K562 (cell line): ENCODE data around the gene MXRA7. TPM values are rescaled to one million over a fixed set of nuclear protein-coding genes. Genes with fewer than 3 reads are reported as not detected.

ENCODE experiments used
- ATAC-seq: fragments of 200-7000 bp; cut with Tn5 transposase; 3 replicates; pipeline ENCODE4 v1.9.1; 2020; ENCODE audit warnings: moderate library complexity
- BruUV-seq: library from RNA; stranded (reverse); fragments of 400-500 nt; replicated peaks from 2 replicates; lab custom pipeline; 2021; lab: Mats Ljungman, UMichigan
- CTCF ChIA-PET: fragments of 300-600 bp; formaldehyde crosslinking; extraction: SDS; loops from one replicate; lab custom pipeline; 2021; ENCODE audit warnings: low intra/inter-chr PET ratio; lab: Yijun Ruan, JAX
- POLR2A ChIA-PET: fragments of 300-600, 350-650 bp; sonication (Branson Sonifier 250); formaldehyde crosslinking; extraction: SDS; loops from one replicate; lab custom pipeline; 2021; ENCODE audit warnings: antibody characterized with exemption, inconsistent platforms; lab: Yijun Ruan, JAX
- DNase-seq, 4 experiments: peaks; one replicate each; pipeline versions ENCODE4 v3.0.0 to v3.0.0-alpha.2; 2011 to 2018; ENCODE audit warnings: low spot score in 3 of 4, mixed read lengths in 3 of 4; ENCODE audit errors: extremely low read depth in 1 of 4
- FAIRE-seq: peaks from 2 replicates; lab custom pipeline; 2011; peaks lifted over from hg19 to GRCh38; lab: Jason Lieb, UNC
- H2AFZ ChIP-seq: 2 replicates; pipeline ENCODE4 v1.6.0; 2011; ENCODE audit warnings: low read depth, low read length, control low read depth, inconsistent platforms
- H3K27ac ChIP-seq: fragments of 200-600 bp; 3 replicates; pipeline ENCODE4 v1.8.0; 2011; ENCODE audit warnings: low read depth, mild to moderate bottlenecking, control low read depth, inconsistent platforms, low read length, moderate library complexity, mixed read lengths; ENCODE audit errors: extremely low read depth
- H3K27me3 ChIP-seq, 2 experiments: fragments of 300-600 bp in 1 of 2; 2 replicates in 1 of 2; 3 replicates in 1 of 2; pipeline versions ENCODE4 v1.6.0 to v1.8.0; 2011; ENCODE audit warnings: inconsistent platforms in 2 of 2, low read length in 2 of 2, mild to moderate bottlenecking in 1 of 2, mixed read lengths in 1 of 2, moderate library complexity in 1 of 2; ENCODE audit not compliant: control insufficient read depth in 2 of 2, insufficient read depth in 2 of 2
- H3K36me3 ChIP-seq: fragments of 300-600 bp; 3 replicates; pipeline ENCODE4 v1.8.0; 2011; ENCODE audit warnings: mild to moderate bottlenecking, low read length, inconsistent platforms; ENCODE audit not compliant: control insufficient read depth, insufficient read depth
- H3K4me1 ChIP-seq, 2 experiments: fragments of 200-600 bp in 1 of 2; replicated peaks in 1 of 2; 2 replicates in 1 of 2; 3 replicates in 1 of 2; pipeline versions ENCODE4 v1.5.1 to v1.8.0; 2011; ENCODE audit warnings: inconsistent platforms in 2 of 2, low read length in 2 of 2, mild to moderate bottlenecking in 1 of 2, mixed read lengths in 1 of 2, moderate library complexity in 1 of 2; ENCODE audit not compliant: control insufficient read depth in 2 of 2, insufficient read depth in 2 of 2
- H3K4me2 ChIP-seq: 2 replicates; pipeline ENCODE4 v1.6.1; 2011; ENCODE audit warnings: low read length, control low read depth, inconsistent platforms, mixed read lengths; ENCODE audit not compliant: insufficient read depth
- H3K4me3 ChIP-seq: fragments of 200-600 bp; sonication (generic), shearing (Covaris generic); 2 replicates; pipeline ENCODE4 v1.5.1; 2016; ENCODE audit warnings: control low read depth, inconsistent platforms
- H3K79me2 ChIP-seq: fragments of 200-600 bp; 3 replicates; pipeline ENCODE4 v1.8.0; 2011; ENCODE audit warnings: low read length, inconsistent platforms; ENCODE audit not compliant: control insufficient read depth, insufficient read depth
- H3K9ac ChIP-seq, 2 experiments: 2 replicates each; pipeline versions ENCODE4 v1.6.0 to v1.6.1; 2011; ENCODE audit warnings: low read depth in 2 of 2, low read length in 2 of 2, control low read depth in 1 of 2, inconsistent platforms in 1 of 2, mild to moderate bottlenecking in 1 of 2, mixed read lengths in 1 of 2; ENCODE audit not compliant: insufficient read depth in 1 of 2
- H3K9me1 ChIP-seq: one replicate; pipeline ENCODE4 v1.6.0; 2011; ENCODE audit warnings: inconsistent platforms, mild to moderate bottlenecking, low read length, moderate library complexity; ENCODE audit not compliant: control insufficient read depth, insufficient read depth
- H3K9me3 ChIP-seq: replicated peaks from 2 replicates; pipeline ENCODE4 v1.5.1; 2011; ENCODE audit warnings: low read depth, low read length, inconsistent platforms; ENCODE audit not compliant: control insufficient read depth, insufficient read depth
- H4K20me1 ChIP-seq: replicated peaks from 2 replicates; pipeline ENCODE4 v1.6.1; 2011; ENCODE audit warnings: low read length, inconsistent platforms, mixed read lengths; ENCODE audit not compliant: control insufficient read depth, insufficient read depth
- ESRRB ChIP-seq: fragments of 250-450 bp; sonication (Bioruptor Pico); IDR thresholded peaks from 2 replicates; pipeline ENCODE4 v1.5.0; 2020; ENCODE audit warnings: mild to moderate bottlenecking, moderate library complexity, borderline replicate concordance
- HMGXB4 ChIP-seq: sonication (generic); formaldehyde crosslinking; IDR thresholded peaks from 2 replicates; pipeline ENCODE4 v1.8.1; 2023; ENCODE audit warnings: mild to moderate bottlenecking, missing genetic modification reagents
- MTA3 ChIP-seq: fragments of 450-650 bp; formaldehyde crosslinking; IDR thresholded peaks from 2 replicates; pipeline ENCODE4 v1.6.1; 2017; ENCODE audit warnings: mild to moderate bottlenecking, borderline replicate concordance
- NBN ChIP-seq: fragments of 450-650 bp; IDR thresholded peaks from 2 replicates; pipeline ENCODE4 v1.6.1; 2016; ENCODE audit warnings: low read depth, mild to moderate bottlenecking
- NCOA2 ChIP-seq, 2 experiments: fragments of 450-650 bp; IDR thresholded peaks; 2 replicates each; pipeline ENCODE4 v1.6.1; 2018; ENCODE audit warnings: mild to moderate bottlenecking in 2 of 2, moderate library complexity in 1 of 2; ENCODE audit not compliant: partially characterized antibody in 2 of 2
- PTTG1 ChIP-seq: fragments of 450-650 bp; IDR thresholded peaks from 2 replicates; pipeline ENCODE4 v1.6.1; 2016; ENCODE audit warnings: low read depth, mild to moderate bottlenecking, missing genetic modification characterization, missing compliant biosample characterization
- RBM14 ChIP-seq: fragments of 200-400 bp; formaldehyde crosslinking; IDR thresholded peaks from 2 replicates; pipeline ENCODE4 v1.6.1; 2018; ENCODE audit warnings: low read depth, mild to moderate bottlenecking, low read length, moderate library complexity, borderline replicate concordance; ENCODE audit not compliant: insufficient read depth
- SLC30A9 ChIP-seq: fragments of 250-450 bp; sonication (Bioruptor Pico); IDR thresholded peaks from 2 replicates; pipeline ENCODE4 v1.8.0; 2022; ENCODE audit warnings: mild to moderate bottlenecking, moderate library complexity
- SPI1 ChIP-seq: IDR thresholded peaks from 2 replicates; pipeline ENCODE4 v1.6.1; 2011; ENCODE audit warnings: low read depth, low read length, control low read depth, borderline replicate concordance
- U2AF2 ChIP-seq: fragments of 200-400 bp; formaldehyde crosslinking; optimal IDR thresholded peaks from 2 replicates; pipeline ENCODE3; 2017; ENCODE audit warnings: low read depth, mild to moderate bottlenecking, low read length
- ZNF512 ChIP-seq: IDR thresholded peaks from 2 replicates; pipeline ENCODE4 v1.6.1; 2016; ENCODE audit warnings: missing genetic modification characterization, missing compliant biosample characterization
- ZNF830 ChIP-seq: fragments of 250-450 bp; sonication (Bioruptor Pico); IDR thresholded peaks from 2 replicates; pipeline ENCODE4 v1.5.0; 2021; ENCODE audit warnings: mild to moderate bottlenecking
- WGBS: fragments of 100-300 bp; shearing (Covaris generic); methylation state at CpG from one replicate; pipeline ENCODE4 v1.1.6; 2016; ENCODE audit warnings: low coverage, mixed read lengths; ENCODE audit not compliant: insufficient coverage; ENCODE audit errors: missing lambda C conversion rate; 5-methylcytosine and 5-hydroxymethylcytosine counted together
- in situ Hi-C: fragments of 300-500 bp; cut with MboI; formaldehyde crosslinking; loops from 4 replicates; pipeline ENCODE4 v1.15.0; 2018; ENCODE audit warnings: inconsistent platforms, mixed read lengths
- intact Hi-C: fragments of 100-400 bp; cut with micrococcal nuclease; formaldehyde crosslinking; loops from 2 replicates; pipeline ENCODE4 v1.14.2; 2022
- polyA plus RNA-seq, 8 experiments: library from polyadenylated mRNA; depleted of rRNA in 4 of 8; stranded (reverse) in 5 of 8; unstranded in 3 of 8; fragments of >200 nt; fragmentation: Nextera tagmentation in 2 of 8; fragmentation: Illumina TruSeq in 1 of 8; extraction: Ambion mirVana in 2 of 8; extraction: Trizol in 1 of 8; gene quantifications; 2 replicates each; pipeline versions ENCODE4 v1.2.1 to v1.2.3, GENCODE V29; 2011 to 2014; ENCODE audit warnings: inconsistent platforms in 1 of 8, missing spikeins in 1 of 8
- total RNA-seq, 7 experiments: library from RNA; depleted of rRNA in 6 of 7; stranded (reverse); fragments of >200 nt in 6 of 7; fragmentation: Illumina TruSeq in 2 of 7; extraction: Trizol in 2 of 7; gene quantifications; 2 replicates each; pipeline versions ENCODE4 v1.2.1 to v1.2.3, GENCODE V29; 2011 to 2021; ENCODE audit warnings: low replicate concordance in 1 of 7

MXRA7 gene
- total and polyA plus RNA-seq, 9 of the 15 experiments (the other 6 are each of a cell fraction or from before 2014, with no cell fraction given) = 2.6 to 38.4 (median 14.3) TPM

GRCh38 chr17:76727745-76728456 lies 17.1 kb upstream of the MXRA7 start (continued):
- TF ChIP-seq NCOA2 (IDR thresholded peaks at IDR 0.05; ENCODE audit: partially characterized antibody in 2 of 2) = no peak
- TF ChIP-seq, all 486 proteins: peak for 6

- DNase-seq (peak in 3 of 4 experiments; percentile 72 to 89 (median 83)), FAIRE-seq (no peak), ATAC-seq (peak; percentile 76)
- Histone ChIP-seq H3K36me3 (peaks cover 52% of the 10 kb centered on the region), H4K20me1 (0 out of 2 replicates have a peak, but pooled peaks cover 4% of the 10 kb centered on the region), H2AFZ (peak within 1 kb of the TSS; percentile 85), H3K9me3 (no peaks in the 10 kb centered on the region; the same call in 1 of the 2 replicates), H3K9me1 (no peaks in the 10 kb centered on the region), H3K27me3 (no peaks in the 10 kb centered on the region), H3K27ac (peak within 1 kb of the TSS; percentile 96), H3K4me3 (peak within 1 kb of the TSS; percentile 82), H3K9ac (peak within 1 kb of the TSS; percentile 91 to 99), H3K4me1 (peaks cover 19 to 40% of the 10 kb centered on the region in 2 experiments; a peak in 4 of 5 replicates), H3K79me2 (peaks cover 74% of the 10 kb centered on the region), H3K4me2 (peak within 1 kb of the TSS; percentile 88)
- BruUV-seq = TSS peak; percentile 74
- ChIA-PET CTCF (interaction anchor here (1.1 kb wide), 1 partner anchor 9 kb away, joined by 3 read pairs; no protein-coding TSS in a partner anchor), POLR2A (interaction anchor here (0.6 to 5.1 kb wide), 12 partner anchors 9 to 329 kb away, joined by 3 to 75 read pairs (median 4); partner anchors contain the start of genes MFSD11, MXRA7 and SRSF2)
- in situ Hi-C loops = no loop called here
- under 1% methylated on average over 42 of the region's 71 CpGs for WGBS
- intact Hi-C loops = loop anchor here (5.0 kb wide), 1 partner anchor 85 kb away; the partner anchor contains the start of gene ST6GALNAC1
- TF ChIP-seq U2AF2 (no peak), SLC30A9 (CRISPR knock-in tag) (no peak), ZNF512 (tag) (no peak), SPI1 (no peak), ESRRB (no peak), HMGXB4 (CRISPR knock-in tag) (no peak), PTTG1 (tag) (no peak), NBN (peak; percentile 72; the same call in 1 of the 2 replicates), RBM14 (no peak), MTA3 (peak; percentile 28; the same call in 1 of the 2 replicates), ZNF830 (peak; percentile 9; the same call in 1 of the 2 replicates)
Observed at GRCh38 chr17:76726776-76727718, 16.3 kb upstream of the MXRA7 start, which contains the start of gene METTL23. Gene METTL23 (plus strand): TSS chr17:76726839. CDS start chr17:76729711, 2,872 bp downstream.
